PFSK-1 (cell line): ENCODE measurements around the gene HTR2A.

ENCODE experiments used
- FOXP2 ChIP-seq: optimal IDR thresholded peaks from 2 replicates; pipeline ENCODE3; 2011; ENCODE audit warnings: borderline replicate concordance, control low read depth, inconsistent platforms; ENCODE audit not compliant: insufficient read depth; ENCODE audit errors: extremely low read length, extremely low read depth
- POLR2AphosphoS5 ChIP-seq: IDR thresholded peaks from 2 replicates; pipeline ENCODE4 v1.6.1; 2012; ENCODE audit warnings: low read depth, mild to moderate bottlenecking, control low read depth, low read length, moderate library complexity
- REST ChIP-seq, 2 experiments: IDR thresholded peaks; 2 replicates each; pipeline versions ENCODE4 v1.6.1 to v1.8.0; 2011 to 2012; ENCODE audit warnings: low read depth in 2 of 2, low read length in 2 of 2, control low read depth in 1 of 2, inconsistent platforms in 1 of 2, mild to moderate bottlenecking in 1 of 2, moderate library complexity in 1 of 2; ENCODE audit not compliant: insufficient read depth in 1 of 2
- SIN3A ChIP-seq: IDR thresholded peaks from 2 replicates; pipeline ENCODE4 v1.6.1; 2012; ENCODE audit warnings: mild to moderate bottlenecking, low read length, moderate library complexity, borderline replicate concordance; ENCODE audit not compliant: insufficient read depth
- TAF1 ChIP-seq: IDR thresholded peaks from 2 replicates; pipeline ENCODE4 v1.6.1; 2012; ENCODE audit warnings: low read length, control low read depth, borderline replicate concordance; ENCODE audit not compliant: insufficient read depth

Gene HTR2A

DNA sequence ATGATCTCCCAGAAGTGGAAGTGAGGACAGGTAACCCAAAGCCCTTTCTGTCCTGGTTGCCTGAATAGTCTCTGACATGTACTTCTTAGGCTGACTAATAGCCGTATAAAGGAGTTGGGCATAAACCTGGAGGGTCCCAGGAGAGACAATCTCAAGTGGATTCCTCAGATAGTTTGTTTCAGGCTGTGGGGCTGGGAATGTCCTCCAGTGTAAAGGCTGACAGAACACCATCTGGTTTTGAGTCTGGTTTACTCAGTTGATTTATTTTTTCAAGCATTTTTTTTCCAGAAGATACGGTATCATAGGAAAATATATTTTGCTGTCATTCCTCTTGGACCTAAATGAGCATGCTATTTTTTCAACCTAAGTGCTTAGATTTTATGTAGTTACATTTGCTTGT is 15.2 kb downstream of the HTR2A start:
- TF ChIP-seq POLR2AphosphoS5 (no peak), FOXP2 (no peak), SIN3A (no peak), REST (IDR thresholded peaks at IDR 0.05; ENCODE audit: insufficient read depth in 1 of 2, low read depth in 2 of 2, low read length in 2 of 2) (no peak), TAF1 (no peak)

- TF ChIP-seq FOXP2 (no peak), POLR2AphosphoS5 (no peak), TAF1 (no peak), SIN3A (no peak), REST (IDR thresholded peaks at IDR 0.05; ENCODE audit: insufficient read depth in 1 of 2, low read depth in 2 of 2, low read length in 2 of 2) (no peak)
Observed at GRCh38 chr13:46874006-46874405, 22.8 kb downstream of the HTR2A start.

DNA sequence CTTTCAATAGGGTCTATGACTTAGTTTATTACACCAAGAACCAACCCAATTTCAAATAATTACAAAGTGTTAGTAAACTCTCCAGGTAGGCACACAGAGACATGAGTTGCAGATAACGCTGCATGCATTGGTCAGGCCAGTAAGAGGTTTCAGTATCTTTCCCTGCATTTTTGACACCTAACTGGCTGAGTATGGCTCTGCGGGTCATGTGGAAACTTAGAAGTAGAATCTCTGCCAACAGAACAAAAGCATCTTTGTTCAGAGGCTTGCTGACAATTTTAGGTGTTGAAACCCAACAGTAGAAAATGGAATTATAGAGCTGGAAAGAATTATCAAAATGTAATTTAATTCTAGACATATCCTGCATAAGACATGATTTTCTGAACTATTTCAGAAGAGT is 25.3 kb downstream of the HTR2A start:
- TF ChIP-seq SIN3A (no peak), POLR2AphosphoS5 (no peak), REST (IDR thresholded peaks at IDR 0.05; ENCODE audit: insufficient read depth in 1 of 2, low read depth in 2 of 2, low read length in 2 of 2) (no peak), FOXP2 (no peak), TAF1 (no peak)

DNA sequence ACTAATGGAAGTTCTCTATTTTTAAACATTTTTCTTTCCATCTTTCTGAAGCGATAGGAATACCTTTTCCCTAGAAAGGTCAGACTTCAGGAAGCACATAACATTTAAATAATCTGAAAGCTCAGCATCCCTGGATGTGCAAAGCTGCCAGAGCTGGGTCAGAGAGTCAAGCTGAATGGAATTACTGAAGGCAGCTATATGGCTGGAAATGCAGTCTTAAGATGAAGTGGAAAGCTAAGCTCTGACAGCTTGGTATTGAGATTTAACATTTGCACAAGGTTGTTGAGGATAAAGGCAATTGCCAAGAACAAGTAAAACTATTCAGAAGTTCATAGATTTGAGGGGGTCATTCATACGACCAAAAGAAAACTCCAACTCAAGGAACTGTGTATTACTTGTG is 28.8 kb downstream of the HTR2A start:
- TF ChIP-seq FOXP2: no peak
- TF ChIP-seq POLR2AphosphoS5: no peak
- no peak for TF ChIP-seq REST (IDR thresholded peaks at IDR 0.05; ENCODE audit: insufficient read depth in 1 of 2, low read depth in 2 of 2, low read length in 2 of 2)
- TF ChIP-seq TAF1: no peak
- no peak for TF ChIP-seq SIN3A

GRCh38 chr13:46866150-46866549 is 30.7 kb downstream of the HTR2A start:
- TF ChIP-seq POLR2AphosphoS5 (no peak), FOXP2 (peak; percentile 56)

DNA sequence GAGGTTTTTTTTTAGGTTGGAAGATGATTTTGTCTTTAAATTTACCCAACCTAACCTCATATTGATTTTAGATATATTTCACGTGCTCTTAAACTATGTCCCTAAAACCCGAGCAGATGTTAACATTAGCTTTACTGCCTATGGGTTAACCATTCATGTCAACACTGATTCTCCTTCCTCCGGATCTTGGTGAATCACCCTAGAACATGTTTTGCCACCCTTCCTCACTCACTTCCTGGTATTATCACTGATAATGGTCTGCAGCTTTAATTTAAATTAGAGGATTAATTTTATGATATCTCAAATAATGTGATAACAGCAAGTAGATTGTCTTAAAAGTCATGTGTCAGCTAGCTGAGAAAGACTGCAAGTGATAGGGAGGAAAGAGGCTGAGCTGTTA is 31.9 kb downstream of the HTR2A start:
- no peak for TF ChIP-seq TAF1
- no peak for TF ChIP-seq FOXP2
- TF ChIP-seq POLR2AphosphoS5: no peak
- no peak for TF ChIP-seq SIN3A
- no peak for TF ChIP-seq REST (IDR thresholded peaks at IDR 0.05; ENCODE audit: insufficient read depth in 1 of 2, low read depth in 2 of 2, low read length in 2 of 2)
